K562 (cell line): ENCODE measurements around the gene CMPK1. TPM values are rescaled to one million over a fixed set of nuclear protein-coding genes. Genes with fewer than 3 reads are reported as not detected.
A peak's percentile ranks its signal among the peaks of the same experiment; 100 is the strongest.

Source experiments
- BRD4 ChIP-seq: fragments of 200-600 bp; sonication (generic); IDR thresholded peaks from 2 replicates; pipeline ENCODE4 v1.6.1; 2017; ENCODE audit warnings: inconsistent platforms
- EZH2 ChIP-seq: IDR thresholded peaks from 2 replicates; pipeline ENCODE4 v1.6.1; 2012; ENCODE audit warnings: low read depth, mild to moderate bottlenecking, inconsistent platforms, low read length, borderline replicate concordance
- GATAD2A ChIP-seq: fragments of 450-650 bp; IDR thresholded peaks from 2 replicates; pipeline ENCODE4 v1.6.1; 2017
- HNRNPUL1 ChIP-seq: fragments of 200-400 bp; formaldehyde crosslinking; IDR thresholded peaks from 2 replicates; pipeline ENCODE4 v1.6.1; 2017; ENCODE audit warnings: low read length
- ILK ChIP-seq: fragments of 450-650 bp; IDR thresholded peaks from 2 replicates; pipeline ENCODE4 v1.6.1; 2016; ENCODE audit warnings: missing genetic modification characterization, low read depth, mild to moderate bottlenecking, missing compliant biosample characterization, moderate library complexity, borderline replicate concordance
- KDM1A ChIP-seq, 2 experiments: fragments of 450-650 bp; IDR thresholded peaks; 2 replicates each; pipeline ENCODE4 v1.6.1; 2016; ENCODE audit warnings: mild to moderate bottlenecking in 2 of 2
- KHSRP ChIP-seq: fragments of 450-650 bp; IDR thresholded peaks from 2 replicates; pipeline ENCODE4 v1.6.1; 2017
- RBM17 ChIP-seq: fragments of 200-400 bp; formaldehyde crosslinking; IDR thresholded peaks from 2 replicates; pipeline ENCODE4 v1.6.1; 2017; ENCODE audit warnings: low read depth, mild to moderate bottlenecking, low read length, borderline replicate concordance
- SMAD4 ChIP-seq: fragments of 250-450 bp; sonication (Bioruptor Pico); conservative IDR thresholded peaks from 2 replicates; pipeline ENCODE4 v1.8.0; 2021; ENCODE audit warnings: inconsistent platforms, mild to moderate bottlenecking, moderate library complexity
- TCF7L2 ChIP-seq: fragments of 150-350 bp; IDR thresholded peaks from 2 replicates; pipeline ENCODE4 v1.6.1; 2016; ENCODE audit warnings: low read depth, mild to moderate bottlenecking, low read length, moderate library complexity
- ZNF140 ChIP-seq: fragments of 250-450 bp; sonication (Bioruptor Pico); IDR thresholded peaks from 2 replicates; pipeline ENCODE4 v1.8.0; 2021; ENCODE audit warnings: moderate library complexity, mild to moderate bottlenecking, inconsistent platforms
- ZNF23 ChIP-seq: fragments of 250-450 bp; sonication (Bioruptor Pico); IDR thresholded peaks from 2 replicates; pipeline ENCODE4 v1.4.0; 2020; ENCODE audit warnings: mild to moderate bottlenecking
- ZNF589 ChIP-seq: fragments of 200-800 bp; sonication (Bioruptor generic); IDR thresholded peaks from 2 replicates; pipeline ENCODE4 v1.6.1; 2016; ENCODE audit warnings: low read depth, missing genetic modification characterization, missing compliant biosample characterization
- polyA plus RNA-seq, 8 experiments: library from polyadenylated mRNA; depleted of rRNA in 4 of 8; stranded (reverse) in 5 of 8; unstranded in 3 of 8; fragments of >200 nt; fragmentation: Nextera tagmentation in 2 of 8; fragmentation: Illumina TruSeq in 1 of 8; extraction: Ambion mirVana in 2 of 8; extraction: Trizol in 1 of 8; gene quantifications; 2 replicates each; pipeline versions ENCODE4 v1.2.1 to v1.2.3, GENCODE V29; 2011 to 2014; ENCODE audit warnings: inconsistent platforms in 1 of 8, missing spikeins in 1 of 8
- total RNA-seq, 7 experiments: library from RNA; depleted of rRNA in 6 of 7; stranded (reverse); fragments of >200 nt in 6 of 7; fragmentation: Illumina TruSeq in 2 of 7; extraction: Trizol in 2 of 7; gene quantifications; 2 replicates each; pipeline versions ENCODE4 v1.2.1 to v1.2.3, GENCODE V29; 2011 to 2021; ENCODE audit warnings: low replicate concordance in 1 of 7
- TF ChIP-seq, protein P1 (sequence below): sonication (generic); formaldehyde crosslinking; IDR thresholded peaks from 2 replicates; pipeline ENCODE4 v1.8.0; 2022; ENCODE audit warnings: mild to moderate bottlenecking, missing genetic modification reagents
- TF ChIP-seq, protein P2 (sequence below): sonication (generic); formaldehyde crosslinking; IDR thresholded peaks from 2 replicates; pipeline ENCODE4 v1.8.1; 2022; ENCODE audit warnings: missing genetic modification reagents
- TF ChIP-seq, protein P3 (sequence below): sonication (generic); formaldehyde crosslinking; IDR thresholded peaks from 2 replicates; pipeline ENCODE4 v1.8.0; 2022; ENCODE audit warnings: missing genetic modification reagents, mild to moderate bottlenecking, moderate library complexity, borderline replicate concordance

The CMPK1 gene
- total and polyA plus RNA-seq, 9 of the 15 experiments (the other 6 are each of a cell fraction or from before 2014, with no cell fraction given) = 54.5 to 197 (median 116) TPM

- TF ChIP-seq, protein P1, sequence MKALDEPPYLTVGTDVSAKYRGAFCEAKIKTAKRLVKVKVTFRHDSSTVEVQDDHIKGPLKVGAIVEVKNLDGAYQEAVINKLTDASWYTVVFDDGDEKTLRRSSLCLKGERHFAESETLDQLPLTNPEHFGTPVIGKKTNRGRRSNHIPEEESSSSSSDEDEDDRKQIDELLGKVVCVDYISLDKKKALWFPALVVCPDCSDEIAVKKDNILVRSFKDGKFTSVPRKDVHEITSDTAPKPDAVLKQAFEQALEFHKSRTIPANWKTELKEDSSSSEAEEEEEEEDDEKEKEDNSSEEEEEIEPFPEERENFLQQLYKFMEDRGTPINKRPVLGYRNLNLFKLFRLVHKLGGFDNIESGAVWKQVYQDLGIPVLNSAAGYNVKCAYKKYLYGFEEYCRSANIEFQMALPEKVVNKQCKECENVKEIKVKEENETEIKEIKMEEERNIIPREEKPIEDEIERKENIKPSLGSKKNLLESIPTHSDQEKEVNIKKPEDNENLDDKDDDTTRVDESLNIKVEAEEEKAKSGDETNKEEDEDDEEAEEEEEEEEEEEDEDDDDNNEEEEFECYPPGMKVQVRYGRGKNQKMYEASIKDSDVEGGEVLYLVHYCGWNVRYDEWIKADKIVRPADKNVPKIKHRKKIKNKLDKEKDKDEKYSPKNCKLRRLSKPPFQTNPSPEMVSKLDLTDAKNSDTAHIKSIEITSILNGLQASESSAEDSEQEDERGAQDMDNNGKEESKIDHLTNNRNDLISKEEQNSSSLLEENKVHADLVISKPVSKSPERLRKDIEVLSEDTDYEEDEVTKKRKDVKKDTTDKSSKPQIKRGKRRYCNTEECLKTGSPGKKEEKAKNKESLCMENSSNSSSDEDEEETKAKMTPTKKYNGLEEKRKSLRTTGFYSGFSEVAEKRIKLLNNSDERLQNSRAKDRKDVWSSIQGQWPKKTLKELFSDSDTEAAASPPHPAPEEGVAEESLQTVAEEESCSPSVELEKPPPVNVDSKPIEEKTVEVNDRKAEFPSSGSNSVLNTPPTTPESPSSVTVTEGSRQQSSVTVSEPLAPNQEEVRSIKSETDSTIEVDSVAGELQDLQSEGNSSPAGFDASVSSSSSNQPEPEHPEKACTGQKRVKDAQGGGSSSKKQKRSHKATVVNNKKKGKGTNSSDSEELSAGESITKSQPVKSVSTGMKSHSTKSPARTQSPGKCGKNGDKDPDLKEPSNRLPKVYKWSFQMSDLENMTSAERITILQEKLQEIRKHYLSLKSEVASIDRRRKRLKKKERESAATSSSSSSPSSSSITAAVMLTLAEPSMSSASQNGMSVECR (CRISPR knock-in tag) = peak; percentile 65; the same call in 1 of the 2 replicates
- TF ChIP-seq, protein P2, sequence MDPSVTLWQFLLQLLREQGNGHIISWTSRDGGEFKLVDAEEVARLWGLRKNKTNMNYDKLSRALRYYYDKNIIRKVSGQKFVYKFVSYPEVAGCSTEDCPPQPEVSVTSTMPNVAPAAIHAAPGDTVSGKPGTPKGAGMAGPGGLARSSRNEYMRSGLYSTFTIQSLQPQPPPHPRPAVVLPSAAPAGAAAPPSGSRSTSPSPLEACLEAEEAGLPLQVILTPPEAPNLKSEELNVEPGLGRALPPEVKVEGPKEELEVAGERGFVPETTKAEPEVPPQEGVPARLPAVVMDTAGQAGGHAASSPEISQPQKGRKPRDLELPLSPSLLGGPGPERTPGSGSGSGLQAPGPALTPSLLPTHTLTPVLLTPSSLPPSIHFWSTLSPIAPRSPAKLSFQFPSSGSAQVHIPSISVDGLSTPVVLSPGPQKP (CRISPR knock-in tag) = no peak
- TF ChIP-seq ZNF23 (CRISPR knock-in tag) (no peak), RBM17 (no peak), SMAD4 (CRISPR knock-in tag) (peak; percentile 86; the same call in 1 of the 2 replicates), GATAD2A (no peak), ZNF589 (CRISPR knock-in tag) (no peak), ZNF140 (CRISPR knock-in tag) (no peak), BRD4 (no peak; the same call in 1 of the 2 replicates), KHSRP (no peak), EZH2 (no peak), ILK (tag) (no peak), HNRNPUL1 (no peak), KDM1A (IDR thresholded peaks at IDR 0.05) (0 out of 4 replicates have a peak, but pooled peaks of 1 of the 2 experiments have one; percentile 22), TCF7L2 (no peak)
- TF ChIP-seq, protein P3, sequence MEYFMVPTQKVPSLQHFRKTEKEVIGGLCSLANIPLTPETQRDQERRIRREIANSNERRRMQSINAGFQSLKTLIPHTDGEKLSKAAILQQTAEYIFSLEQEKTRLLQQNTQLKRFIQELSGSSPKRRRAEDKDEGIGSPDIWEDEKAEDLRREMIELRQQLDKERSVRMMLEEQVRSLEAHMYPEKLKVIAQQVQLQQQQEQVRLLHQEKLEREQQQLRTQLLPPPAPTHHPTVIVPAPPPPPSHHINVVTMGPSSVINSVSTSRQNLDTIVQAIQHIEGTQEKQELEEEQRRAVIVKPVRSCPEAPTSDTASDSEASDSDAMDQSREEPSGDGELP (CRISPR knock-in tag) = peak; percentile 44; the same call in 1 of the 2 replicates
These were observed 553 bp downstream of the CMPK1 start (continued) for GRCh38 chr1:47333922-47334764.
